HUES48 (cell line): ENCODE data around the gene IL26.
"Not testable (repeated sequence)": the region's sequence is repeated elsewhere in the genome, so short reads cannot be mapped to it uniquely, and the experiment has no call there.

Experiments used
- H3K27ac ChIP-seq: one replicate; pipeline ENCODE4 v1.7.0; 2013; ENCODE audit warnings: low read depth, low read length, inconsistent platforms
- H3K27me3 ChIP-seq: 2 replicates; pipeline ENCODE4 v1.6.1; 2013; ENCODE audit warnings: mild to moderate bottlenecking, low read length; ENCODE audit not compliant: control insufficient read depth, insufficient read depth
- H3K36me3 ChIP-seq: 2 replicates; pipeline ENCODE4 v1.6.1; 2013; ENCODE audit warnings: low read length; ENCODE audit not compliant: control insufficient read depth, insufficient read depth
- H3K4me1 ChIP-seq: 2 replicates; pipeline ENCODE4 v1.6.1; 2013; ENCODE audit warnings: mild to moderate bottlenecking, low read length; ENCODE audit not compliant: control insufficient read depth, insufficient read depth
- H3K4me3 ChIP-seq: 2 replicates; pipeline ENCODE4 v1.5.1; 2013; ENCODE audit warnings: mild to moderate bottlenecking, low read depth, low read length
- H3K9ac ChIP-seq: 2 replicates; pipeline ENCODE4 v1.6.1; 2013; ENCODE audit warnings: mild to moderate bottlenecking, low read depth, low read length, moderate library complexity
- H3K9me3 ChIP-seq: 2 replicates; pipeline ENCODE4 v1.6.1; 2013; ENCODE audit warnings: low read length; ENCODE audit not compliant: control insufficient read depth, insufficient read depth

The IL26 gene

DNA sequence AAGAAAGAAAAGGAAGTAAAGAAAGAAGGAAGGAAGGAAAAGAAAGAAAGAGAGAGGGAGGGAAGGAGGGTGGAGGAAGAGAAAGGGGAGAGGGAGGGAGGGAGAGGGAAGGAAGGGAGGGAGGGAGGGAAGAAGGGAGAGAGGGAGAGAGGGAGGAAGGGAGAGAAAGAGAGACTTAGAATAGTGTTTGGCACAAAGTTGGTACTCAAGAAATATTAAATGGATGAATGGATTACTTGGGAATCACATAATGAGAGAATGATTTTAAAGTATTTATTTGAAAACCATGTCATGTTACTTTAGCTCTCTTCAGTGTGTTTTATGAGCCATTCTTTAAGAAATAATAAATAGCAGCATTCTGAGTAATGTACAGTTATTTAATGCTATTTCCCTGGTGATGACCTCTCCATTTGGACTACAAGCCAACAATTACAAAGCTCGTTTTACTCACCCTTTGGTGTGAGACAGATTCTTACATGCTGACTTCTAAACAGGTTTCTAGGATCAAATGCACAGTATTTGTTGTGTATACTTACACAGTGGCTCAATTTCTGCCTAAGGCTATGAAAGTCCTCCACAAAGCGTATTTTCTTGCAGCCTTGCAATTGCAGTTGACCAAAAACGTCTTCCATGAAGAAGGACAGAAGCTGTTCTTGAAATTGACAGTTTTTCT is 861 bp downstream of the IL26 start:
- no peaks in the 10 kb centered on the region for H3K36me3 ChIP-seq
- no peaks in the 10 kb centered on the region for H3K4me1 ChIP-seq
- H3K4me3 ChIP-seq, result no peak overlapping the region
- H3K27ac ChIP-seq, result no peak overlapping the region
- H3K9me3 ChIP-seq, result no peaks in the 10 kb centered on the region
- no peaks in the 10 kb centered on the region for H3K27me3 ChIP-seq
- H3K9ac ChIP-seq, result no peak overlapping the region

GRCh38 chr12:68223067-68223747 is 2.4 kb downstream of the IL26 start:
- no peak overlapping the region for H3K27ac ChIP-seq

DNA sequence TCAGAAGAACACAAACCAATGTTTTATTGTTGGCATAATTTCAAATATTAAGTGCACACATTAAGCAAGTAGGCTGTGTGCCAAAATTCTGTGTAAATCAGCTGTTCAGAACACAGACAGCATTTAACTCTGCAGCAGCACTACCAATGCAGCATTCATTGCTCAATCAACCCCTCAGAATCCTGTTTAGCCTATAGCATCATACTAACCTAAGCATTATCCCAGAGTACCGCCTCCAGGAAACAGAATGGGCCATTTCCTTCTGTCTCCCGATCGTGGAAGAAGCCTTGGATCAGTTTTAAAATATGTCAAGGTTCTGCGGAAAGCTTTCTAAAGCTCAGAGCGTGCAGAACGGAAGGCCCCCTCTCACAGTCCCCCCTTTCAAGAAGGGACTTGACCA is 3.3 kb downstream of the IL26 start:
- Histone ChIP-seq H3K27ac (no peak overlapping the region), H3K36me3 (no peaks in the 10 kb centered on the region), H3K9me3 (no peaks in the 10 kb centered on the region), H3K9ac (no peak overlapping the region), H3K4me1 (no peaks in the 10 kb centered on the region), H3K4me3 (no peak overlapping the region), H3K27me3 (no peaks in the 10 kb centered on the region)

More at GRCh38 chr12:68223067-68223747, 2.4 kb downstream of the IL26 start:
- no peaks in the 10 kb centered on the region for H3K27me3 ChIP-seq
- H3K4me3 ChIP-seq, result no peak overlapping the region
- H3K9ac ChIP-seq, result no peak overlapping the region
- H3K4me1 ChIP-seq, result no peaks in the 10 kb centered on the region
- no peaks in the 10 kb centered on the region for H3K9me3 ChIP-seq
- no peaks in the 10 kb centered on the region for H3K36me3 ChIP-seq

- H3K27ac ChIP-seq, result no peak overlapping the region
- no peaks in the 10 kb centered on the region for H3K27me3 ChIP-seq
- no peaks in the 10 kb centered on the region for H3K36me3 ChIP-seq
- no peaks in the 10 kb centered on the region for H3K9me3 ChIP-seq
- H3K4me3 ChIP-seq, result no peak overlapping the region
- H3K4me1 ChIP-seq, result no peaks in the 10 kb centered on the region
- H3K9ac ChIP-seq, result no peak overlapping the region
These were observed 4.1 kb downstream of the IL26 start for GRCh38 chr12:68221497-68221896.

GRCh38 chr12:68210875-68211274 is 14.7 kb downstream of the IL26 start:
- Histone ChIP-seq H3K9ac (no peak overlapping the region), H3K27ac (no peak overlapping the region), H3K9me3 (no peaks in the 10 kb centered on the region), H3K4me3 (no peak overlapping the region), H3K27me3 (no peaks in the 10 kb centered on the region), H3K36me3 (no peaks in the 10 kb centered on the region), H3K4me1 (no peaks in the 10 kb centered on the region)

DNA sequence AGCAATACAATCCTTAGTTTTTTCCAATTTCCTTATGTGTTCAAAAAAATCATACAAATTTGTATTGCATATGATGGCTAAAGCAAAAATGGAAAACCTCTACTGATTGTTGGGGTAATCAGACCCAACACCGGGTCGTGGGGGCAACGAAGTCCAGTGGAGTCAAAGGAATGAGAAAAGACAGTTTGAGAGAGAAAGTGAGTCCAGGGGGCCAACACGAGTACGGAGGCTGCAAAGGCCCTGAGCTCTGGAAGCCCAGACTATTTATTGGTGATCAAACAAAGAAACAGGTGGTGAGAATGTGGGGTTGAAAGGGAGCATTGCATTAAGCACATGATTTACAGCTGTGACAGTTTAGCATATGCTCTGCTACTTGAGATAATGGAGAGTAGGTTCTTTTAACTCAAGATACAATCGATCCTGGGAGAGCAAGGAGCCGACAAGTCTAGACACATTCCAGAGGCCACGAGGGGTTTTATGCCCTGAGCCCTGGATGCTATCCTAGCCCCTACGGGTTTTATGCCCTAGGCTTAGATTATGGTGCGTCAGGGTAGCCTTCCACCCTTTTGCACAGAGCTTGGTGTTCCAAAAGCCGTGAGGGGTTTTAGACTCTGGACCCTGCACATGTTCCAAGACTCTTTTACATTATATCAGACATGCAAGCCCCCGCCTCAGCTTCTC is 16.4 kb downstream of the IL26 start:
- not testable (repeated sequence) for H3K4me1 ChIP-seq, H3K27me3 ChIP-seq, H3K27ac ChIP-seq, H3K36me3 ChIP-seq, H3K4me3 ChIP-seq, H3K9ac ChIP-seq, H3K9me3 ChIP-seq

- no peaks in the 10 kb centered on the region for H3K36me3 ChIP-seq
- H3K9me3 ChIP-seq, result no peaks in the 10 kb centered on the region
These were observed 18.3 kb downstream of the IL26 start for GRCh38 chr12:68207276-68207675.

GRCh38 chr12:68206446-68206845 is 19.2 kb downstream of the IL26 start:
- H3K4me1 ChIP-seq, result no peaks in the 10 kb centered on the region
- H3K36me3 ChIP-seq, result no peaks in the 10 kb centered on the region
- H3K27ac ChIP-seq, result no peak overlapping the region
- H3K9me3 ChIP-seq, result no peaks in the 10 kb centered on the region
- H3K4me3 ChIP-seq, result no peak overlapping the region
- no peaks in the 10 kb centered on the region for H3K27me3 ChIP-seq
- H3K9ac ChIP-seq, result no peak overlapping the region

More at GRCh38 chr12:68207276-68207675, 18.3 kb downstream of the IL26 start:
- Histone ChIP-seq H3K4me3 (no peak overlapping the region), H3K4me1 (no peaks in the 10 kb centered on the region), H3K9ac (no peak overlapping the region), H3K27me3 (no peaks in the 10 kb centered on the region), H3K27ac (no peak overlapping the region)

GRCh38 chr12:68203460-68203875 is 22.1 kb downstream of the IL26 start:
- Histone ChIP-seq H3K4me1 (peaks cover 9% of the 10 kb centered on the region; the same call in 1 of the 2 replicates), H3K36me3 (no peaks in the 10 kb centered on the region), H3K27me3 (no peaks in the 10 kb centered on the region), H3K27ac (no peak overlapping the region), H3K9me3 (no peaks in the 10 kb centered on the region), H3K9ac (no peak overlapping the region), H3K4me3 (no peak overlapping the region)

GRCh38 chr12:68200854-68201253 is 24.8 kb downstream of the IL26 start:
- H3K4me3 ChIP-seq, result no peak overlapping the region
- H3K27me3 ChIP-seq, result no peaks in the 10 kb centered on the region
- no peak overlapping the region for H3K9ac ChIP-seq
- no peak overlapping the region for H3K27ac ChIP-seq
- H3K36me3 ChIP-seq, result no peaks in the 10 kb centered on the region
- peaks cover 10% of the 10 kb centered on the region; the same call in 1 of the 2 replicates for H3K4me1 ChIP-seq
- H3K9me3 ChIP-seq, result no peaks in the 10 kb centered on the region

DNA sequence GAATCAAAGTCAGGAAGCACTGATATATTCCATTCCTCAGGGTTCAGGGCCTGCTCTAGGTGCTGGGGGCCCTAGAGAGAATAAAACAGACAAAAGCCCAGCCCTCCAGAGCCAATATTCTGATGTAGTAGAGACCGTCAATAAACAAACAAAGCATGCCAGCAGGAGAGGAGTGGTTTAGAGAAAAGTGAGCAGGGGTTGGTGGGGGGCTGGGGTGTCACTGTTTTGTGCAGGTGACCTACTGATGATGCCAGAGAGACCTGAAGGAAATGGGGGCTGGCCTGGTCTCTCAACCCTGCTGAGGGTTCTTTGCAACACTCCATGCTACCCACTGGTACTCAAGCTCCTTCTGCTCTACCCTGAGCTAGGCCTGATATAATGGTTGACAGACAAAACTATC is 26.5 kb downstream of the IL26 start:
- Histone ChIP-seq H3K27me3 (no peaks in the 10 kb centered on the region), H3K4me1 (peaks cover 10% of the 10 kb centered on the region; the same call in 1 of the 2 replicates)

More for the DNA sequence above, 26.5 kb downstream of the IL26 start:
- Histone ChIP-seq H3K4me3 (no peak overlapping the region), H3K9me3 (no peaks in the 10 kb centered on the region), H3K9ac (no peak overlapping the region), H3K27ac (no peak overlapping the region), H3K36me3 (no peaks in the 10 kb centered on the region)
